K562 (cell line): ENCODE data around the gene B9D2. TPM values are rescaled to one million over a fixed set of nuclear protein-coding genes. Genes with fewer than 3 reads are reported as not detected.

Source experiments
- BCOR ChIP-seq: fragments of 450-650 bp; IDR thresholded peaks from 2 replicates; pipeline ENCODE4 v1.6.1; 2016
- BRF1 ChIP-seq: IDR thresholded peaks from 3 replicates; pipeline ENCODE4 v1.6.1; 2011; ENCODE audit warnings: borderline replicate concordance, mild to moderate bottlenecking; ENCODE audit not compliant: insufficient read length; ENCODE audit errors: extremely low read depth
- CTBP1 ChIP-seq: fragments of 450-650 bp; IDR thresholded peaks from 2 replicates; pipeline ENCODE4 v1.6.1; 2016; ENCODE audit warnings: borderline replicate concordance
- ELF4 ChIP-seq: fragments of 450-650 bp; formaldehyde crosslinking; IDR thresholded peaks from 2 replicates; pipeline ENCODE4 v1.4.0; 2022; ENCODE audit warnings: missing genetic modification characterization
- HEY1 ChIP-seq: fragments of 250-450 bp; sonication (Bioruptor Pico); IDR thresholded peaks from 2 replicates; pipeline ENCODE4 v1.5.0; 2020; ENCODE audit warnings: mild to moderate bottlenecking, moderate library complexity, borderline replicate concordance
- SP1 ChIP-seq: sonication (generic); formaldehyde crosslinking; IDR thresholded peaks from 2 replicates; pipeline ENCODE4 v1.8.1; 2022; ENCODE audit warnings: mild to moderate bottlenecking, missing genetic modification reagents
- TBL1XR1 ChIP-seq, 2 experiments: IDR thresholded peaks; 2 replicates each; pipeline ENCODE4 v1.6.1; 2012; ENCODE audit warnings: improper control_type of control experiment in 2 of 2, low read length in 2 of 2, mild to moderate bottlenecking in 1 of 2
- ZNF140 ChIP-seq: fragments of 250-450 bp; sonication (Bioruptor Pico); IDR thresholded peaks from 2 replicates; pipeline ENCODE4 v1.8.0; 2021; ENCODE audit warnings: moderate library complexity, mild to moderate bottlenecking, inconsistent platforms
- ZNF316 ChIP-seq: fragments of 450-650 bp; IDR thresholded peaks from 2 replicates; pipeline ENCODE4 v1.6.1; 2016
- ZNF589 ChIP-seq: fragments of 200-800 bp; sonication (Bioruptor generic); IDR thresholded peaks from 2 replicates; pipeline ENCODE4 v1.6.1; 2016; ENCODE audit warnings: low read depth, missing genetic modification characterization, missing compliant biosample characterization
- ZNF717 ChIP-seq: fragments of 250-450 bp; sonication (Bioruptor Pico); IDR thresholded peaks from 2 replicates; pipeline ENCODE4 v1.5.0; 2021
- ZNF76 ChIP-seq: fragments of 250-450 bp; sonication (Bioruptor Pico); IDR thresholded peaks from 2 replicates; pipeline ENCODE4 v1.4.0; 2020; ENCODE audit warnings: mild to moderate bottlenecking, moderate library complexity, borderline replicate concordance
- polyA plus RNA-seq, 8 experiments: library from polyadenylated mRNA; depleted of rRNA in 4 of 8; stranded (reverse) in 5 of 8; unstranded in 3 of 8; fragments of >200 nt; fragmentation: Nextera tagmentation in 2 of 8; fragmentation: Illumina TruSeq in 1 of 8; extraction: Ambion mirVana in 2 of 8; extraction: Trizol in 1 of 8; gene quantifications; 2 replicates each; pipeline versions ENCODE4 v1.2.1 to v1.2.3, GENCODE V29; 2011 to 2014; ENCODE audit warnings: inconsistent platforms in 1 of 8, missing spikeins in 1 of 8
- total RNA-seq, 7 experiments: library from RNA; depleted of rRNA in 6 of 7; stranded (reverse); fragments of >200 nt in 6 of 7; fragmentation: Illumina TruSeq in 2 of 7; extraction: Trizol in 2 of 7; gene quantifications; 2 replicates each; pipeline versions ENCODE4 v1.2.1 to v1.2.3, GENCODE V29; 2011 to 2021; ENCODE audit warnings: low replicate concordance in 1 of 7
- TF ChIP-seq, protein P1 (sequence below), 2 experiments: fragments of 200-800 bp in 1 of 2; sonication (Bioruptor generic) in 1 of 2; sonication (generic) in 1 of 2; formaldehyde crosslinking in 1 of 2; IDR thresholded peaks in 1 of 2; conservative IDR thresholded peaks in 1 of 2; 2 replicates each; pipeline versions ENCODE4 v1.5.0 to v1.6.1; 2016 to 2020; ENCODE audit warnings: missing compliant biosample characterization in 1 of 2, missing genetic modification characterization in 1 of 2, missing genetic modification reagents in 1 of 2
- TF ChIP-seq, protein P2 (sequence below): sonication (generic); formaldehyde crosslinking; IDR thresholded peaks from 2 replicates; pipeline ENCODE4 v1.8.0; 2022; ENCODE audit warnings: mild to moderate bottlenecking, missing genetic modification reagents
- TF ChIP-seq, protein P3 (sequence below): fragments of 150-350 bp; IDR thresholded peaks from 2 replicates; pipeline ENCODE4 v1.6.1; 2014; ENCODE audit warnings: low read depth, mild to moderate bottlenecking, low read length, borderline replicate concordance
- TF ChIP-seq, protein P4 (sequence below): fragments of 250-450 bp; sonication (Bioruptor Pico); IDR thresholded peaks from 2 replicates; pipeline ENCODE4 v1.4.0; 2020; ENCODE audit warnings: mild to moderate bottlenecking

Gene B9D2
- total and polyA plus RNA-seq, 9 of the 15 experiments (the other 6 are each of a cell fraction or from before 2014, with no cell fraction given), result 0.83 to 6.9 (median 2.8) TPM

DNA sequence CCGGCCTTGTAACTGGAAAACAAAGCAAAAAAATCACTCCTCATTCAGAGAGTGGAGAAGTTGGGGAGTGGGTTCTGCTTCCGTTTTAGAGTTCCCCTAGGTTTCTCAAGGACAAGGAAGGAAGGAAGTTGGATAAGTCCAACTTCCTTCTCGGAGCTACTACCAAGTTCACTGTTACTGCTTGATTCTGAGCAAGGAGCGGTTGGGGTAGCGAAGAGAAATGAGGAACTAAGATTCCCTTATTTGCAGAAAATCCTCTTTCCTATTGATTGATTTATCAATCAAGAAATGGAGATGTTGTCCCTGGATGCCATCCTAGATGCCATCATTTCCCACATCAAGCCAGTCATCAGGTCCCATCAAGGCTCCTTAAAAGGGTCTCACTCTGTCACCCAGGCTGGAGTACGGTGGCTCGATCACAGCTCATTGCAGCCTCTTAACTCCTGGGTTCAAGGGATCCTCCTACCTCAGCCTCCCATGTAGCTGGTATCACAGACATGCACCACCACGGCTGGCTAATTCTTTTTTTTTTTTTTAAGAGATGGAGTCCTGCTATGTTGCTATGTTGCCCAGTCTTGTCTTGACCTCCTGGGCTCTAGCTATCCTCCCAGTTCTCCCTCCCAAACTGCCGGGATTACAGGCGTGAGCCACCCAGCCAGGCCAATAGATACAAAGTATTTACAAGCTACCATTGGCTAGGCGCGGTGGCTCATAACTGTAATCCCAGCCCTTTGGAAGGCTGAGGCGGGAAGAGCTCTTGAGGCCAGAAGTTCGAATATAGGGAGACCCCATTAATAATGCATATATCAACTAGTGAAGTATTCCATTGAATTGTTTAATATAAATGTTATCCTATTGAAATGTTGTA lies 809 bp upstream of the B9D2 start (continued):
- 0 out of 2 replicates have a peak, but pooled peaks have one; percentile 38 for TF ChIP-seq ZNF589 (CRISPR knock-in tag)
- TF ChIP-seq BCOR, result peak; percentile 93
- TF ChIP-seq BRF1, result no peak
- no peak for TF ChIP-seq CTBP1
- TF ChIP-seq TBL1XR1 (IDR thresholded peaks at IDR 0.05; ENCODE audit: low read length in 2 of 2), result no peak
- TF ChIP-seq ZNF316, result no peak
- TF ChIP-seq, protein P1, sequence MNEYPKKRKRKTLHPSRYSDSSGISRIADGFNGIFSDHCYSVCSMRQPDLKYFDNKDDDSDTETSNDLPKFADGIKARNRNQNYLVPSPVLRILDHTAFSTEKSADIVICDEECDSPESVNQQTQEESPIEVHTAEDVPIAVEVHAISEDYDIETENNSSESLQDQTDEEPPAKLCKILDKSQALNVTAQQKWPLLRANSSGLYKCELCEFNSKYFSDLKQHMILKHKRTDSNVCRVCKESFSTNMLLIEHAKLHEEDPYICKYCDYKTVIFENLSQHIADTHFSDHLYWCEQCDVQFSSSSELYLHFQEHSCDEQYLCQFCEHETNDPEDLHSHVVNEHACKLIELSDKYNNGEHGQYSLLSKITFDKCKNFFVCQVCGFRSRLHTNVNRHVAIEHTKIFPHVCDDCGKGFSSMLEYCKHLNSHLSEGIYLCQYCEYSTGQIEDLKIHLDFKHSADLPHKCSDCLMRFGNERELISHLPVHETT (CRISPR knock-in tag; conservative IDR thresholded peaks at IDR 0.05 in 1 of 2, IDR thresholded peaks at IDR 0.05 in 1 of 2), result peak in 1 of 2 experiments; percentile 38; a peak in 1 of 4 replicates
- TF ChIP-seq SP1, result no peak
- TF ChIP-seq ELF4 (CRISPR knock-in tag), result no peak
- TF ChIP-seq ZNF717 (CRISPR knock-in tag), result no peak
- TF ChIP-seq, protein P2, sequence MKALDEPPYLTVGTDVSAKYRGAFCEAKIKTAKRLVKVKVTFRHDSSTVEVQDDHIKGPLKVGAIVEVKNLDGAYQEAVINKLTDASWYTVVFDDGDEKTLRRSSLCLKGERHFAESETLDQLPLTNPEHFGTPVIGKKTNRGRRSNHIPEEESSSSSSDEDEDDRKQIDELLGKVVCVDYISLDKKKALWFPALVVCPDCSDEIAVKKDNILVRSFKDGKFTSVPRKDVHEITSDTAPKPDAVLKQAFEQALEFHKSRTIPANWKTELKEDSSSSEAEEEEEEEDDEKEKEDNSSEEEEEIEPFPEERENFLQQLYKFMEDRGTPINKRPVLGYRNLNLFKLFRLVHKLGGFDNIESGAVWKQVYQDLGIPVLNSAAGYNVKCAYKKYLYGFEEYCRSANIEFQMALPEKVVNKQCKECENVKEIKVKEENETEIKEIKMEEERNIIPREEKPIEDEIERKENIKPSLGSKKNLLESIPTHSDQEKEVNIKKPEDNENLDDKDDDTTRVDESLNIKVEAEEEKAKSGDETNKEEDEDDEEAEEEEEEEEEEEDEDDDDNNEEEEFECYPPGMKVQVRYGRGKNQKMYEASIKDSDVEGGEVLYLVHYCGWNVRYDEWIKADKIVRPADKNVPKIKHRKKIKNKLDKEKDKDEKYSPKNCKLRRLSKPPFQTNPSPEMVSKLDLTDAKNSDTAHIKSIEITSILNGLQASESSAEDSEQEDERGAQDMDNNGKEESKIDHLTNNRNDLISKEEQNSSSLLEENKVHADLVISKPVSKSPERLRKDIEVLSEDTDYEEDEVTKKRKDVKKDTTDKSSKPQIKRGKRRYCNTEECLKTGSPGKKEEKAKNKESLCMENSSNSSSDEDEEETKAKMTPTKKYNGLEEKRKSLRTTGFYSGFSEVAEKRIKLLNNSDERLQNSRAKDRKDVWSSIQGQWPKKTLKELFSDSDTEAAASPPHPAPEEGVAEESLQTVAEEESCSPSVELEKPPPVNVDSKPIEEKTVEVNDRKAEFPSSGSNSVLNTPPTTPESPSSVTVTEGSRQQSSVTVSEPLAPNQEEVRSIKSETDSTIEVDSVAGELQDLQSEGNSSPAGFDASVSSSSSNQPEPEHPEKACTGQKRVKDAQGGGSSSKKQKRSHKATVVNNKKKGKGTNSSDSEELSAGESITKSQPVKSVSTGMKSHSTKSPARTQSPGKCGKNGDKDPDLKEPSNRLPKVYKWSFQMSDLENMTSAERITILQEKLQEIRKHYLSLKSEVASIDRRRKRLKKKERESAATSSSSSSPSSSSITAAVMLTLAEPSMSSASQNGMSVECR (CRISPR knock-in tag), result no peak
- TF ChIP-seq, protein P3, sequence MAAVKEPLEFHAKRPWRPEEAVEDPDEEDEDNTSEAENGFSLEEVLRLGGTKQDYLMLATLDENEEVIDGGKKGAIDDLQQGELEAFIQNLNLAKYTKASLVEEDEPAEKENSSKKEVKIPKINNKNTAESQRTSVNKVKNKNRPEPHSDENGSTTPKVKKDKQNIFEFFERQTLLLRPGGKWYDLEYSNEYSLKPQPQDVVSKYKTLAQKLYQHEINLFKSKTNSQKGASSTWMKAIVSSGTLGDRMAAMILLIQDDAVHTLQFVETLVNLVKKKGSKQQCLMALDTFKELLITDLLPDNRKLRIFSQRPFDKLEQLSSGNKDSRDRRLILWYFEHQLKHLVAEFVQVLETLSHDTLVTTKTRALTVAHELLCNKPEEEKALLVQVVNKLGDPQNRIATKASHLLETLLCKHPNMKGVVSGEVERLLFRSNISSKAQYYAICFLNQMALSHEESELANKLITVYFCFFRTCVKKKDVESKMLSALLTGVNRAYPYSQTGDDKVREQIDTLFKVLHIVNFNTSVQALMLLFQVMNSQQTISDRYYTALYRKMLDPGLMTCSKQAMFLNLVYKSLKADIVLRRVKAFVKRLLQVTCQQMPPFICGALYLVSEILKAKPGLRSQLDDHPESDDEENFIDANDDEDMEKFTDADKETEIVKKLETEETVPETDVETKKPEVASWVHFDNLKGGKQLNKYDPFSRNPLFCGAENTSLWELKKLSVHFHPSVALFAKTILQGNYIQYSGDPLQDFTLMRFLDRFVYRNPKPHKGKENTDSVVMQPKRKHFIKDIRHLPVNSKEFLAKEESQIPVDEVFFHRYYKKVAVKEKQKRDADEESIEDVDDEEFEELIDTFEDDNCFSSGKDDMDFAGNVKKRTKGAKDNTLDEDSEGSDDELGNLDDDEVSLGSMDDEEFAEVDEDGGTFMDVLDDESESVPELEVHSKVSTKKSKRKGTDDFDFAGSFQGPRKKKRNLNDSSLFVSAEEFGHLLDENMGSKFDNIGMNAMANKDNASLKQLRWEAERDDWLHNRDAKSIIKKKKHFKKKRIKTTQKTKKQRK, result no peak
- TF ChIP-seq ZNF140, result no peak
- TF ChIP-seq ZNF76 (CRISPR knock-in tag), result no peak
- no peak for TF ChIP-seq HEY1 (CRISPR knock-in tag)
- TF ChIP-seq, protein P4, sequence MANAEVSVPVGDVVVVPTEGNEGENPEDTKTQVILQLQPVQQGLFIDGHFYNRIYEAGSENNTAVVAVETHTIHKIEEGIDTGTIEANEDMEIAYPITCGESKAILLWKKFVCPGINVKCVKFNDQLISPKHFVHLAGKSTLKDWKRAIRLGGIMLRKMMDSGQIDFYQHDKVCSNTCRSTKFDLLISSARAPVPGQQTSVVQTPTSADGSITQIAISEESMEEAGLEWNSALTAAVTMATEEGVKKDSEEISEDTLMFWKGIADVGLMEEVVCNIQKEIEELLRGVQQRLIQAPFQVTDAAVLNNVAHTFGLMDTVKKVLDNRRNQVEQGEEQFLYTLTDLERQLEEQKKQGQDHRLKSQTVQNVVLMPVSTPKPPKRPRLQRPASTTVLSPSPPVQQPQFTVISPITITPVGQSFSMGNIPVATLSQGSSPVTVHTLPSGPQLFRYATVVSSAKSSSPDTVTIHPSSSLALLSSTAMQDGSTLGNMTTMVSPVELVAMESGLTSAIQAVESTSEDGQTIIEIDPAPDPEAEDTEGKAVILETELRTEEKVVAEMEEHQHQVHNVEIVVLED (CRISPR knock-in tag), result no peak
